Measurements from ENCODE around the gene TMEM184B.

Gene TMEM184B

GRCh38 chr22:38259370-38259769 is 13.4 kb downstream of the TMEM184B start:
- H2AFZ ChIP-seq (ENCODE audit: insufficient read depth, low read length, poor library complexity): no peak overlapping the region
- H2BK12ac ChIP-seq (ENCODE audit: low read length): no peak overlapping the region
- no peaks in the 10 kb centered on the region for H3K9me3 ChIP-seq (ENCODE audit: insufficient read depth, low read depth, low read length)
- no peak overlapping the region for H4K12ac ChIP-seq (ENCODE audit: low read depth, low read length)
- no peak overlapping the region for H2BK5ac ChIP-seq (ENCODE audit: low read depth, low read length, poor library complexity)
- no peaks in the 10 kb centered on the region for H3K79me1 ChIP-seq (ENCODE audit: low read length)
- no peak overlapping the region for H3K4me3 ChIP-seq (ENCODE audit: low read depth, low read length)
- no peak overlapping the region for H3K23ac ChIP-seq (ENCODE audit: low read length)
- H3K27ac ChIP-seq (ENCODE audit: low read depth, low read length): no peak overlapping the region
- H3K9ac ChIP-seq (ENCODE audit: low read length): no peak overlapping the region
- no CpG with 5 or more reads among the region's 8 CpGs for WGBS (ENCODE audit: extremely low coverage, insufficient coverage, insufficient read length)
- no peak overlapping the region for H4K8ac ChIP-seq (ENCODE audit: low read depth, low read length)
- no peak overlapping the region for H4K91ac ChIP-seq (ENCODE audit: low read depth, low read length)
- peaks cover 6 to 10% of the 10 kb centered on the region in 2 experiments for H3K36me3 ChIP-seq (ENCODE audit: control insufficient read depth in 1 of 2, insufficient read depth in 2 of 2, low read length in 2 of 2)
- H3K27me3 ChIP-seq (ENCODE audit: insufficient read depth, low read length): no peaks in the 10 kb centered on the region
- no peak overlapping the region for H3K4ac ChIP-seq (ENCODE audit: low read depth, low read length)
- H3K18ac ChIP-seq (ENCODE audit: low read length): no peak overlapping the region
- no peaks in the 10 kb centered on the region for H3K79me2 ChIP-seq (ENCODE audit: control insufficient read depth, insufficient read depth, low read length, poor library complexity)
- no peak overlapping the region for H3K14ac ChIP-seq (ENCODE audit: low read length)
- DNase-seq: no peak
- peaks cover 0 to 8% of the 10 kb centered on the region in 2 experiments for H3K4me1 ChIP-seq (ENCODE audit: control insufficient read depth in 1 of 2, insufficient read depth in 2 of 2, low read length in 2 of 2)
- no peak overlapping the region for H2AK5ac ChIP-seq (ENCODE audit: low read length)
- no peak overlapping the region for H3K4me2 ChIP-seq (ENCODE audit: low read length)
- no peak overlapping the region for H2BK120ac ChIP-seq (ENCODE audit: insufficient read depth, low read length, poor library complexity)

GRCh38 chr22:38258895-38259294 is 13.9 kb downstream of the TMEM184B start:
- H2BK120ac ChIP-seq (ENCODE audit: insufficient read depth, low read length, poor library complexity): no peak overlapping the region
- H2AFZ ChIP-seq (ENCODE audit: insufficient read depth, low read length, poor library complexity): no peak overlapping the region
- no peak overlapping the region for H2BK12ac ChIP-seq (ENCODE audit: low read length)
- H3K27me3 ChIP-seq (ENCODE audit: insufficient read depth, low read length): no peaks in the 10 kb centered on the region
- no peak overlapping the region for H2BK5ac ChIP-seq (ENCODE audit: low read depth, low read length, poor library complexity)
- no peak overlapping the region for H3K4ac ChIP-seq (ENCODE audit: low read depth, low read length)
- H3K79me1 ChIP-seq (ENCODE audit: low read length): no peaks in the 10 kb centered on the region
- no peak overlapping the region for H3K4me3 ChIP-seq (ENCODE audit: low read depth, low read length)
- no peak overlapping the region for H4K12ac ChIP-seq (ENCODE audit: low read depth, low read length)
- H4K91ac ChIP-seq (ENCODE audit: low read depth, low read length): no peak overlapping the region
- no peak overlapping the region for H2AK5ac ChIP-seq (ENCODE audit: low read length)
- peaks cover 3 to 5% of the 10 kb centered on the region in 2 experiments for H3K36me3 ChIP-seq (ENCODE audit: control insufficient read depth in 1 of 2, insufficient read depth in 2 of 2, low read length in 2 of 2)
- no peak overlapping the region for H3K9ac ChIP-seq (ENCODE audit: low read length)
- H3K18ac ChIP-seq (ENCODE audit: low read length): no peak overlapping the region
- no peak for DNase-seq
- no CpG with 5 or more reads among the region's 8 CpGs for WGBS (ENCODE audit: extremely low coverage, insufficient coverage, insufficient read length)
- no peak overlapping the region for H3K14ac ChIP-seq (ENCODE audit: low read length)
- H3K27ac ChIP-seq (ENCODE audit: low read depth, low read length): no peak overlapping the region
- no peak overlapping the region for H4K8ac ChIP-seq (ENCODE audit: low read depth, low read length)
- peaks cover 0 to 8% of the 10 kb centered on the region in 2 experiments for H3K4me1 ChIP-seq (ENCODE audit: control insufficient read depth in 1 of 2, insufficient read depth in 2 of 2, low read length in 2 of 2)
- H3K23ac ChIP-seq (ENCODE audit: low read length): no peak overlapping the region
- H3K9me3 ChIP-seq (ENCODE audit: insufficient read depth, low read depth, low read length): no peaks in the 10 kb centered on the region
- no peak overlapping the region for H3K4me2 ChIP-seq (ENCODE audit: low read length)
- no peaks in the 10 kb centered on the region for H3K79me2 ChIP-seq (ENCODE audit: control insufficient read depth, insufficient read depth, low read length, poor library complexity)

GRCh38 chr22:38257650-38258250 is 15.1 kb downstream of the TMEM184B start:
- Histone ChIP-seq H3K79me1 (ENCODE audit: low read length) (no peaks in the 10 kb centered on the region), H3K27me3 (ENCODE audit: insufficient read depth, low read length) (no peaks in the 10 kb centered on the region), H3K79me2 (ENCODE audit: control insufficient read depth, insufficient read depth, low read length, poor library complexity) (no peaks in the 10 kb centered on the region), H2AK5ac (ENCODE audit: low read length) (no peak overlapping the region), H4K91ac (ENCODE audit: low read depth, low read length) (no peak overlapping the region), H3K14ac (ENCODE audit: low read length) (no peak overlapping the region), H2BK5ac (ENCODE audit: low read depth, low read length, poor library complexity) (no peak overlapping the region), H3K36me3 (ENCODE audit: control insufficient read depth in 1 of 2, insufficient read depth in 2 of 2, low read length in 2 of 2) (no peaks in the 10 kb centered on the region), H3K23ac (ENCODE audit: low read length) (no peak overlapping the region), H4K12ac (ENCODE audit: low read depth, low read length) (no peak overlapping the region), H2BK120ac (ENCODE audit: insufficient read depth, low read length, poor library complexity) (no peak overlapping the region), H2AFZ (ENCODE audit: insufficient read depth, low read length, poor library complexity) (peak overlapping the region; percentile 6), H3K4me3 (ENCODE audit: low read depth, low read length) (no peak overlapping the region), H3K9ac (ENCODE audit: low read length) (no peak overlapping the region), H3K4me2 (ENCODE audit: low read length) (no peak overlapping the region), H3K4me1 (ENCODE audit: control insufficient read depth in 1 of 2, insufficient read depth in 2 of 2, low read length in 2 of 2) (peaks cover 0 to 8% of the 10 kb centered on the region in 2 experiments), H2BK12ac (ENCODE audit: low read length) (no peak overlapping the region), H3K27ac (ENCODE audit: low read depth, low read length) (no peak overlapping the region), H3K4ac (ENCODE audit: low read depth, low read length) (no peak overlapping the region), H3K18ac (ENCODE audit: low read length) (peak overlapping the region; percentile 29), H4K8ac (ENCODE audit: low read depth, low read length) (no peak overlapping the region), H3K9me3 (ENCODE audit: insufficient read depth, low read depth, low read length) (no peaks in the 10 kb centered on the region)
- no CpG with 5 or more reads among the region's 4 CpGs for WGBS (ENCODE audit: extremely low coverage, insufficient coverage, insufficient read length)
- DNase-seq: peak in 1 of 2 donors; percentile 16

GRCh38 chr22:38257181-38257580 is 15.6 kb downstream of the TMEM184B start:
- H4K91ac ChIP-seq (ENCODE audit: low read depth, low read length): no peak overlapping the region
- H2BK5ac ChIP-seq (ENCODE audit: low read depth, low read length, poor library complexity): no peak overlapping the region
- WGBS (ENCODE audit: extremely low coverage, insufficient coverage, insufficient read length): no CpG with 5 or more reads among the region's 14 CpGs
- no peak overlapping the region for H2AFZ ChIP-seq (ENCODE audit: insufficient read depth, low read length, poor library complexity)
- no peak overlapping the region for H3K4ac ChIP-seq (ENCODE audit: low read depth, low read length)
- no peak overlapping the region for H3K14ac ChIP-seq (ENCODE audit: low read length)
- H2BK12ac ChIP-seq (ENCODE audit: low read length): no peak overlapping the region
- peak in 1 of 2 donors; percentile 58 for DNase-seq
- no peaks in the 10 kb centered on the region for H3K36me3 ChIP-seq (ENCODE audit: control insufficient read depth in 1 of 2, insufficient read depth in 2 of 2, low read length in 2 of 2)
- no peaks in the 10 kb centered on the region for H3K79me1 ChIP-seq (ENCODE audit: low read length)
- H3K4me3 ChIP-seq (ENCODE audit: low read depth, low read length): no peak overlapping the region
- H3K23ac ChIP-seq (ENCODE audit: low read length): no peak overlapping the region
- H2AK5ac ChIP-seq (ENCODE audit: low read length): no peak overlapping the region
- H4K12ac ChIP-seq (ENCODE audit: low read depth, low read length): no peak overlapping the region
- H3K18ac ChIP-seq (ENCODE audit: low read length): no peak overlapping the region
- no peak overlapping the region for H3K9ac ChIP-seq (ENCODE audit: low read length)
- H3K79me2 ChIP-seq (ENCODE audit: control insufficient read depth, insufficient read depth, low read length, poor library complexity): no peaks in the 10 kb centered on the region
- no peaks in the 10 kb centered on the region for H3K9me3 ChIP-seq (ENCODE audit: insufficient read depth, low read depth, low read length)
- no peak overlapping the region for H3K27ac ChIP-seq (ENCODE audit: low read depth, low read length)
- no peak overlapping the region for H2BK120ac ChIP-seq (ENCODE audit: insufficient read depth, low read length, poor library complexity)
- H3K27me3 ChIP-seq (ENCODE audit: insufficient read depth, low read length): no peaks in the 10 kb centered on the region
- no peak overlapping the region for H4K8ac ChIP-seq (ENCODE audit: low read depth, low read length)
- H3K4me1 ChIP-seq (ENCODE audit: control insufficient read depth in 1 of 2, insufficient read depth in 2 of 2, low read length in 2 of 2): peaks cover 0 to 8% of the 10 kb centered on the region in 2 experiments
- H3K4me2 ChIP-seq (ENCODE audit: low read length): no peak overlapping the region

All from trophoblast cell (in vitro differentiated cells and primary cell).